HCT116 (cell line): ENCODE measurements around the gene RCSD1. TPM values are rescaled to one million over a fixed set of nuclear protein-coding genes. Genes with fewer than 3 reads are reported as not detected.

Experiments used
- ATAC-seq: fragments of 200-7000 bp; cut with Tn5 transposase; 2 replicates; pipeline ENCODE4 v1.9.1; 2020; ENCODE audit warnings: mild to moderate bottlenecking, moderate library complexity
- BruUV-seq: library from RNA; stranded (reverse); fragments of 400-500 nt; replicated peaks from 2 replicates; lab custom pipeline; 2021; lab: Mats Ljungman, UMichigan
- CTCF ChIA-PET: fragments of 300-600 bp; sonication (Branson Sonifier 250); formaldehyde crosslinking; loops from one replicate; lab custom pipeline; 2021; ENCODE audit warnings: antibody characterized with exemption; lab: Charles Lee
- POLR2A ChIA-PET: fragments of 300-600, 350-600 bp; sonication (Branson Sonifier 250); formaldehyde crosslinking; loops from one replicate; lab custom pipeline; 2021; ENCODE audit warnings: antibody characterized with exemption; lab: Charles Lee
- RAD21 ChIA-PET, 2 experiments: fragments of 300-600 bp; sonication (Branson Sonifier 250); formaldehyde crosslinking; loops; one replicate each; lab custom pipeline; 2023; ENCODE audit warnings: low total read pairs in 2 of 2; ENCODE audit not compliant: uncharacterized antibody in 2 of 2, unreplicated experiment in 2 of 2, low non-redundant PET in 1 of 2; lab: Charles Lee
- DNase-seq: peaks from one replicate; pipeline ENCODE4 v3.0.0-alpha.2; 2010; ENCODE audit warnings: low read depth, low spot score
- H2AFZ ChIP-seq: fragments of 200-600 bp; shearing (Covaris generic), sonication (generic); 2 replicates; pipeline ENCODE4 v1.6.1; 2017; ENCODE audit warnings: low read depth, mixed run types, mixed read lengths, antibody characterized with exemption, low read length; ENCODE audit not compliant: poor library complexity, severe bottlenecking
- H3K27ac ChIP-seq: 2 replicates; pipeline ENCODE4 v1.5.1; 2012; ENCODE audit warnings: low read depth, low read length
- H3K27me3 ChIP-seq: fragments of 200-600 bp; sonication (generic); 2 replicates; pipeline ENCODE4 v1.6.1; 2016; ENCODE audit warnings: mixed run types, low read length, mixed read lengths; ENCODE audit not compliant: insufficient read depth
- H3K36me3 ChIP-seq, 2 experiments: fragments of 200-500 bp in 1 of 2; fragments of 200-600 bp in 1 of 2; sonication (Bioruptor generic) in 1 of 2; sonication (generic) in 1 of 2; 2 replicates each; pipeline versions ENCODE4 v1.5.1 to v1.6.1; 2014 to 2016; ENCODE audit warnings: low read length in 2 of 2, inconsistent platforms in 1 of 2, mixed read lengths in 1 of 2, mixed run types in 1 of 2; ENCODE audit not compliant: insufficient read depth in 2 of 2, control insufficient read depth in 1 of 2
- H3K4me1 ChIP-seq, 2 experiments: fragments of 200-600 bp in 1 of 2; sonication (generic) in 1 of 2; 2 replicates each; pipeline versions ENCODE4 v1.5.1 to v1.6.1; 2012 to 2017; ENCODE audit warnings: low read length in 2 of 2, inconsistent platforms in 1 of 2, mild to moderate bottlenecking in 1 of 2, mixed read lengths in 1 of 2, mixed run types in 1 of 2, moderate library complexity in 1 of 2; ENCODE audit not compliant: insufficient read depth in 2 of 2, control insufficient read depth in 1 of 2
- H3K4me2 ChIP-seq: fragments of 200-600 bp; sonication (generic); 2 replicates; pipeline ENCODE4 v1.6.1; 2017; ENCODE audit warnings: mixed run types, low read length, mixed read lengths
- H3K4me3 ChIP-seq, 2 experiments: fragments of 200-600 bp in 1 of 2; sonication (generic) in 1 of 2; replicated peaks in 1 of 2; 2 replicates each; pipeline ENCODE4 v1.5.1; 2011 to 2016; ENCODE audit warnings: low read length in 2 of 2, control low read depth in 1 of 2, low read depth in 1 of 2, mild to moderate bottlenecking in 1 of 2, mixed read lengths in 1 of 2, mixed run types in 1 of 2
- H3K79me2 ChIP-seq: fragments of 200-600 bp; sonication (generic); 2 replicates; pipeline ENCODE4 v1.6.1; 2017; ENCODE audit warnings: mild to moderate bottlenecking, mixed run types, low read length, moderate library complexity, mixed read lengths; ENCODE audit not compliant: insufficient read depth
- H3K9ac ChIP-seq: fragments of 200-600 bp; sonication (generic); 2 replicates; pipeline ENCODE4 v1.6.1; 2016; ENCODE audit warnings: low read length, mixed read lengths
- H3K9me2 ChIP-seq: fragments of 200-600 bp; sonication (generic), shearing (Covaris generic); 2 replicates; pipeline ENCODE4 v1.6.1; 2017; ENCODE audit warnings: mixed run types, mild to moderate bottlenecking, moderate library complexity; ENCODE audit not compliant: insufficient read depth
- H3K9me3 ChIP-seq, 2 experiments: fragments of 200-500 bp in 1 of 2; fragments of 200-600 bp in 1 of 2; sonication (Bioruptor generic) in 1 of 2; sonication (generic) in 1 of 2; 2 replicates each; pipeline ENCODE4 v1.6.1; 2014 to 2017; ENCODE audit warnings: low read length in 2 of 2, mixed read lengths in 2 of 2, inconsistent platforms in 1 of 2, low read depth in 1 of 2, mild to moderate bottlenecking in 1 of 2, mixed run types in 1 of 2, moderate library complexity in 1 of 2; ENCODE audit not compliant: control insufficient read depth in 1 of 2, insufficient read depth in 1 of 2
- H4K20me1 ChIP-seq: fragments of 200-600 bp; sonication (generic), shearing (Covaris generic); 2 replicates; pipeline ENCODE4 v1.6.1; 2017; ENCODE audit warnings: mixed run types, mild to moderate bottlenecking, moderate library complexity; ENCODE audit not compliant: insufficient read depth
- CBX3 ChIP-seq: IDR thresholded peaks from 2 replicates; pipeline ENCODE4 v1.6.1; 2012; ENCODE audit warnings: low read depth
- CEBPB ChIP-seq: IDR thresholded peaks from 2 replicates; pipeline ENCODE4 v1.6.1; 2012; ENCODE audit warnings: low read depth
- CTCF ChIP-seq, 3 experiments: fragments of 200-600 bp in 1 of 3; sonication (generic) in 1 of 3; IDR thresholded peaks in 2 of 3; conservative IDR thresholded peaks in 1 of 3; 2 replicates each; pipeline ENCODE4 v1.5.1; 2012 to 2017; ENCODE audit warnings: low read depth in 2 of 3, low read length in 2 of 3, antibody characterized with exemption in 1 of 3, borderline replicate concordance in 1 of 3, control low read depth in 1 of 3, mild to moderate bottlenecking in 1 of 3, mixed read lengths in 1 of 3, mixed run types in 1 of 3, moderate library complexity in 1 of 3; ENCODE audit not compliant: insufficient read depth in 1 of 3
- ELF1 ChIP-seq: IDR thresholded peaks from 2 replicates; pipeline ENCODE4 v1.6.1; 2012; ENCODE audit warnings: low read depth, borderline replicate concordance
- EZH2 ChIP-seq: fragments of 200-600 bp; sonication (generic); IDR thresholded peaks from 2 replicates; pipeline ENCODE4 v1.6.1; 2017; ENCODE audit warnings: antibody characterized with exemption, mixed run types
- RAD21 ChIP-seq: IDR thresholded peaks from 2 replicates; pipeline ENCODE4 v1.6.1; 2012; ENCODE audit warnings: low read depth, mild to moderate bottlenecking
- SIN3A ChIP-seq: IDR thresholded peaks from 2 replicates; pipeline ENCODE4 v1.6.1; 2012; ENCODE audit warnings: low read depth
- SRF ChIP-seq: IDR thresholded peaks from 2 replicates; pipeline ENCODE4 v1.6.1; 2012; ENCODE audit warnings: low read depth
- YY1 ChIP-seq: IDR thresholded peaks from 2 replicates; pipeline ENCODE4 v1.6.1; 2011; ENCODE audit warnings: low read length, low read depth, moderate library complexity, mild to moderate bottlenecking; ENCODE audit not compliant: insufficient replicate concordance; ENCODE audit errors: extremely low read depth
- ZNF274 ChIP-seq: fragments of 200-500 bp; sonication (Bioruptor generic); IDR thresholded peaks from 2 replicates; pipeline ENCODE4 v1.6.1; 2014; ENCODE audit warnings: mild to moderate bottlenecking, low read depth, low read length, inconsistent platforms
- intact Hi-C: fragments of 100-400 bp; cut with micrococcal nuclease; formaldehyde crosslinking; loops from 2 replicates; pipeline ENCODE4 v1.10.0; 2022
- total RNA-seq: library from RNA; stranded (reverse); gene quantifications from one replicate; pipeline ENCODE4 v1.2.1, GENCODE V29; 2021; ENCODE audit not compliant: unreplicated experiment

The RCSD1 gene
- total RNA-seq, 1 experiment from 2014 or later, result 0.15 TPM

DNA sequence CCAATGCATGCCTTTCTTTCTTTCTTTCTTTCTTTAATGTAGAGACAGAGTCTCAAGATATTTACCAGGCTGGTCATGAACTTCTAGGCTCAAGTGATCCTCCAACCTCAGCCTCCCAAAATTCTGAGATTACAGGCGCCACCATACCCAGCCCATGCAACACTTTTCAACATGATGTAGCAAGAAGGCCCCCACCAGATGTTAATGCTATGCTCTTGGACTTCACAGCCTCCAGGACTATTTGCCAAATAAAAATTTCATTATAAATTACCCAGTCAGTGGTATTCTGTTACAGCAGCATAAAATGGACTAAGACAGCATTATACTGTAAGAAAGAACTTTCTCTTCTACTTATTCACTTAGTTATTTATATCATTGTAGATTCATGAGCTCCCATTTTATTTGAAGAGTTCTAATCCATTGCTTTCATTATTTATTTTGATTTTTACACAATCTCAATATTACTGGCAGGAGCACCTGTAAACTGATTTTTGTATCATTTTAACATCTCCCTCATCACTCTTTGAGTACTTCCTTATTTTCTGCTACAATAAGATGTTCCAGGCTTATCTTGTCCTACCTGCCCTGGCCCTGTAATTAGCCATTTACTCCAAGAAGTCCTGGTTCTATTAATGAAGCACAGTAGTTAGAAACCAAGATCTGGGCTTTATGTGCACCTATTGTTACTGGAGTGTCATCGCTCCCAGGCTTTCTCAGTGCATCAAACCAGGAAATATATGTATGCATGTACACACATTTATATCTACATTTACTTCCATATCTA, 4.8 kb upstream of the RCSD1 start (continued):
- TF ChIP-seq CTCF (IDR thresholded peaks at IDR 0.05 in 2 of 3, conservative IDR thresholded peaks at IDR 0.05 in 1 of 3; ENCODE audit: borderline replicate concordance in 1 of 3, insufficient read depth in 1 of 3, low read depth in 2 of 3, low read length in 2 of 3) (no peak), EZH2 (no peak), RAD21 (no peak), YY1 (no peak), CEBPB (no peak), SRF (no peak), SIN3A (no peak), ZNF274 (no peak), CBX3 (no peak), ELF1 (no peak)

- Histone ChIP-seq H3K27ac (no peak overlapping the region), H3K27me3 (no peaks in the 10 kb centered on the region), H4K20me1 (no peaks in the 10 kb centered on the region), H3K79me2 (no peaks in the 10 kb centered on the region), H3K4me2 (no peak overlapping the region), H3K4me3 (no peak overlapping the region), H3K4me1 (no peaks in the 10 kb centered on the region), H3K9ac (no peak overlapping the region), H2AFZ (no peak overlapping the region), H3K36me3 (no peaks in the 10 kb centered on the region), H3K9me2 (no peaks in the 10 kb centered on the region), H3K9me3 (no peaks in the 10 kb centered on the region)
- POLR2A ChIA-PET, result no interaction called here
- CTCF ChIA-PET, result no interaction called here
- no peak for DNase-seq
- no TSS peak for BruUV-seq
- intact Hi-C loops, result no loop called here
- RAD21 ChIA-PET, result no interaction called here
- no peak for TF ChIP-seq SRF
- ATAC-seq, result no peak
These were observed 2.5 kb upstream of the RCSD1 start for GRCh38 chr1:167627615-167627864.
